IMR-90 (cell line): ENCODE data around the gene PCGF3. TPM values are rescaled to one million over a fixed set of nuclear protein-coding genes. Genes with fewer than 3 reads are reported as not detected.

Experiments used
- ATAC-seq: fragments of 200-7000 bp; cut with Tn5 transposase; 2 replicates; pipeline ENCODE4 v1.9.1; 2020; ENCODE audit warnings: low read depth, mild to moderate bottlenecking, moderate library complexity
- BruUV-seq: library from RNA; stranded (reverse); fragments of 400-500 nt; replicated peaks from 2 replicates; lab custom pipeline; 2021; lab: Mats Ljungman, UMichigan
- CTCF ChIA-PET: fragments of 300-600 bp; formaldehyde crosslinking; extraction: SDS; loops from one replicate; lab custom pipeline; 2021; ENCODE audit warnings: antibody characterized with exemption; lab: Yijun Ruan, JAX
- POLR2A ChIA-PET: fragments of 300-600 bp; sonication (Branson Sonifier 250); formaldehyde crosslinking; loops from one replicate; lab custom pipeline; 2022; ENCODE audit warnings: antibody characterized with exemption; ENCODE audit not compliant: unreplicated experiment; lab: Charles Lee
- DNase-seq: peaks from one replicate; pipeline ENCODE4 v3.0.0; 2013
- H2AFZ ChIP-seq: replicated peaks from 2 replicates; pipeline ENCODE3; 2013; ENCODE audit warnings: low read length, mild to moderate bottlenecking; ENCODE audit not compliant: poor library complexity
- H2AK5ac ChIP-seq: 2 replicates; pipeline ENCODE4 v1.6.1; 2013; ENCODE audit warnings: low read depth, low read length, inconsistent platforms
- H2AK9ac ChIP-seq: replicated peaks from 2 replicates; pipeline ENCODE3; 2013; ENCODE audit warnings: mild to moderate bottlenecking, low read depth, low read length, moderate library complexity; ENCODE audit not compliant: poor library complexity
- H2BK120ac ChIP-seq: 2 replicates; pipeline ENCODE4 v1.6.1; 2013; ENCODE audit warnings: low read depth, low read length, inconsistent platforms
- H2BK15ac ChIP-seq: 3 replicates; pipeline ENCODE4 v1.6.1; 2013; ENCODE audit warnings: low read depth, low read length, inconsistent platforms
- H2BK20ac ChIP-seq: 2 replicates; pipeline ENCODE4 v1.6.1; 2013; ENCODE audit warnings: low read depth, mild to moderate bottlenecking, inconsistent platforms, low read length, moderate library complexity
- H2BK5ac ChIP-seq: 2 replicates; pipeline ENCODE4 v1.6.1; 2013; ENCODE audit warnings: mild to moderate bottlenecking, low read depth, low read length, inconsistent platforms; ENCODE audit not compliant: poor library complexity, severe bottlenecking
- H3K14ac ChIP-seq: replicated peaks from 2 replicates; pipeline ENCODE4 v1.6.1; 2013; ENCODE audit warnings: low read depth, low read length, inconsistent platforms
- H3K18ac ChIP-seq: 2 replicates; pipeline ENCODE4 v1.6.1; 2013; ENCODE audit warnings: low read depth, low read length, control low read depth
- H3K23ac ChIP-seq: 2 replicates; pipeline ENCODE4 v1.6.1; 2013; ENCODE audit warnings: low read depth, low read length, inconsistent platforms
- H3K27ac ChIP-seq: 2 replicates; pipeline ENCODE4 v1.5.1; 2013; ENCODE audit warnings: mild to moderate bottlenecking, control low read depth, low read length; ENCODE audit not compliant: insufficient read depth
- H3K27me3 ChIP-seq: 2 replicates; pipeline ENCODE4 v1.6.1; 2013; ENCODE audit warnings: low read length; ENCODE audit not compliant: control insufficient read depth, insufficient read depth
- H3K36me3 ChIP-seq: 2 replicates; pipeline ENCODE4 v1.6.1; 2013; ENCODE audit warnings: low read length, mixed read lengths; ENCODE audit not compliant: control insufficient read depth, insufficient read depth
- H3K4ac ChIP-seq: 2 replicates; pipeline ENCODE4 v1.6.1; 2013; ENCODE audit warnings: low read depth, low read length, inconsistent platforms
- H3K4me1 ChIP-seq: 2 replicates; pipeline ENCODE4 v1.6.1; 2013; ENCODE audit warnings: low read length, mixed read lengths; ENCODE audit not compliant: control insufficient read depth, insufficient read depth
- H3K4me2 ChIP-seq: 2 replicates; pipeline ENCODE4 v1.6.1; 2013; ENCODE audit warnings: low read depth, mild to moderate bottlenecking, control low read depth, low read length, moderate library complexity
- H3K4me3 ChIP-seq: 2 replicates; pipeline ENCODE4 v1.5.1; 2013; ENCODE audit warnings: low read depth, mild to moderate bottlenecking, control low read depth, low read length, moderate library complexity; ENCODE audit not compliant: insufficient read depth
- H3K56ac ChIP-seq: 2 replicates; pipeline ENCODE4 v1.6.1; 2013; ENCODE audit warnings: low read length, inconsistent platforms; ENCODE audit not compliant: insufficient read depth; ENCODE audit errors: extremely low read depth
- H3K79me1 ChIP-seq, 2 experiments: 2 replicates each; pipeline ENCODE4 v1.6.1; 2013; ENCODE audit warnings: low read length in 2 of 2, inconsistent platforms in 1 of 2, low read depth in 1 of 2
- H3K9ac ChIP-seq: 2 replicates; pipeline ENCODE4 v1.6.1; 2013; ENCODE audit warnings: low read depth, low read length, control low read depth
- H3K9me1 ChIP-seq: 2 replicates; pipeline ENCODE4 v1.6.1; 2013; ENCODE audit warnings: low read length, inconsistent platforms; ENCODE audit not compliant: insufficient read depth
- H3K9me3 ChIP-seq: 2 replicates; pipeline ENCODE4 v1.6.1; 2013; ENCODE audit warnings: low read length; ENCODE audit not compliant: control insufficient read depth, insufficient read depth
- H4K20me1 ChIP-seq: 2 replicates; pipeline ENCODE4 v1.6.1; 2013; ENCODE audit warnings: low read length, inconsistent platforms; ENCODE audit not compliant: insufficient read depth
- H4K5ac ChIP-seq: 2 replicates; pipeline ENCODE4 v1.6.1; 2013; ENCODE audit warnings: mild to moderate bottlenecking, low read depth, low read length, control low read depth
- H4K8ac ChIP-seq, 2 experiments: 2 replicates each; pipeline ENCODE4 v1.6.1; 2013; ENCODE audit warnings: low read depth in 2 of 2, low read length in 2 of 2, control low read depth in 1 of 2, inconsistent platforms in 1 of 2
- H4K91ac ChIP-seq: 2 replicates; pipeline ENCODE4 v1.6.1; 2013; ENCODE audit warnings: low read depth, low read length, inconsistent platforms; ENCODE audit not compliant: insufficient read depth
- BHLHE40 ChIP-seq: fragments of 150-350 bp; IDR thresholded peaks from 2 replicates; pipeline ENCODE4 v1.6.1; 2016; ENCODE audit warnings: mild to moderate bottlenecking, low read depth, low read length
- WGBS, 2 experiments: methylation state at CpG; one replicate each; pipeline versions ENCODE4 v1.1.5 to v1.1.7; 2013; ENCODE audit warnings: missing lambda C conversion rate in 2 of 2; ENCODE audit not compliant: insufficient read length in 1 of 2; ENCODE audit errors: extremely low coverage in 2 of 2; 5-methylcytosine and 5-hydroxymethylcytosine counted together
- dilution Hi-C: fragments of 300-500 bp; cut with HindIII; formaldehyde crosslinking; loops from one replicate; pipeline ENCODE4 v1.14.3; 2018; ENCODE audit warnings: low sequenced_read_pairs; ENCODE audit not compliant: unreplicated experiment
- in situ Hi-C: fragments of 300-500 bp; cut with MboI; formaldehyde crosslinking; loops from 3 replicates; pipeline ENCODE4 v1.14.3; 2019; ENCODE audit warnings: low sequenced_read_pairs, inconsistent platforms, mixed read lengths
- intact Hi-C: fragments of 100-400 bp; cut with micrococcal nuclease; formaldehyde crosslinking; loops from 2 replicates; pipeline ENCODE4 v1.10.0; 2022
- polyA plus RNA-seq, 3 experiments: library from polyadenylated mRNA; depleted of rRNA; stranded (reverse); fragments of >200 nt; gene quantifications; 2 replicates each; pipeline ENCODE4 v1.2.3, GENCODE V29; 2012; ENCODE audit warnings: low replicate concordance in 1 of 3
- total RNA-seq: library from RNA; depleted of rRNA; stranded (reverse); fragments of >200 nt; gene quantifications from 2 replicates; pipeline ENCODE4 v1.2.3, GENCODE V29; 2012

The PCGF3 gene
- total and polyA plus RNA-seq, 2 of the 4 experiments (the other 2 are of a cell fraction): 40.0 to 55.3 TPM

DNA sequence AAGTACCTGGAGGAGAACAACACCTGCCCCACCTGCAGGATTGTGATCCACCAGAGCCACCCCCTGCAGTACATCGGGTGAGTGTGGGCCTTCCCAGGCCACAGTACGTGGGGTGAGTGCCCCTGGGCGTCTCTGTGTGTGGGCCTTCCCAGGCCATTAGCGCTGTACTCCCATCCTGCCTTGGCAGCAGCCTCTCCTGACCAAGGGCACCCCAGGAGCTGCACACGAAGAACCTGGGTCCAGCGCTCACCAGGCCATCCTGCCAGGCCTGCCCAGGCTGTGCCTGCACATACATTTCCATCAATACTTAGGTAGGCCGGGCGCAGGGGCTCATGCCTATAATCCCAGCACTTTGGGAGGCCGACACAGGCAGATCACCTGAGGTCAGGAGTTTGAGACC is 29.3 kb downstream of the PCGF3 start:
- no peak overlapping the region for H3K18ac ChIP-seq
- H3K4me1 ChIP-seq: no peaks in the 10 kb centered on the region; the same call in 1 of the 2 replicates
- H2BK15ac ChIP-seq: no peak overlapping the region
- DNase-seq (no peak), ATAC-seq (no peak)
- H2AFZ ChIP-seq: no peak overlapping the region
- H4K5ac ChIP-seq: no peak overlapping the region
- dilution Hi-C loops: no loop called here
- H2AK9ac ChIP-seq: peak overlapping the region; percentile 3
- H3K27me3 ChIP-seq: no peaks in the 10 kb centered on the region
- H4K91ac ChIP-seq: no peak overlapping the region
- H2BK20ac ChIP-seq: no peak overlapping the region
- no peak overlapping the region for H3K4me3 ChIP-seq
- H3K4me2 ChIP-seq: no peak overlapping the region
- no peak for TF ChIP-seq BHLHE40
- intact Hi-C loops: no loop called here
- peaks cover 17 to 26% of the 10 kb centered on the region in 2 experiments for H3K79me1 ChIP-seq
- no peak overlapping the region for H2BK5ac ChIP-seq
- 100% methylated on average over 2 of the region's 9 CpGs; no CpG with 5 or more reads in 1 of the 2 experiments for WGBS, 2 experiments
- ChIA-PET CTCF (no interaction called here), POLR2A (no interaction called here)
- peaks cover 3% of the 10 kb centered on the region; the same call in 1 of the 2 replicates for H3K9me1 ChIP-seq
- peaks cover 68% of the 10 kb centered on the region for H3K36me3 ChIP-seq
- no peak overlapping the region for H3K56ac ChIP-seq
- no peak overlapping the region for H3K4ac ChIP-seq
- H2BK120ac ChIP-seq: no peak overlapping the region
- no peak overlapping the region for H2AK5ac ChIP-seq
- H4K8ac ChIP-seq: no peak overlapping the region
- BruUV-seq: no TSS peak
- H3K9ac ChIP-seq: no peak overlapping the region
- in situ Hi-C loops: no loop called here
- H3K9me3 ChIP-seq: no peaks in the 10 kb centered on the region
- no peak overlapping the region for H3K14ac ChIP-seq
- H4K20me1 ChIP-seq: peaks cover 16% of the 10 kb centered on the region; the same call in 1 of the 2 replicates
- no peak overlapping the region for H3K27ac ChIP-seq
- no peak overlapping the region for H3K23ac ChIP-seq
